Stimulated activated CD8-positive, alpha-beta memory T cell treated with anti-CD3 and anti-CD28 coated beads, Interleukin-15, amount 100 ng/mL, for 48 hours (primary cell): ENCODE measurements around the gene SH3RF1.

ENCODE experiments used
- DNase-seq, 2 donors: peaks; one replicate each; pipeline ENCODE4 v3.0.0-alpha.2; 2020; ENCODE audit warnings: low read depth in 2 of 2

The SH3RF1 gene

DNA sequence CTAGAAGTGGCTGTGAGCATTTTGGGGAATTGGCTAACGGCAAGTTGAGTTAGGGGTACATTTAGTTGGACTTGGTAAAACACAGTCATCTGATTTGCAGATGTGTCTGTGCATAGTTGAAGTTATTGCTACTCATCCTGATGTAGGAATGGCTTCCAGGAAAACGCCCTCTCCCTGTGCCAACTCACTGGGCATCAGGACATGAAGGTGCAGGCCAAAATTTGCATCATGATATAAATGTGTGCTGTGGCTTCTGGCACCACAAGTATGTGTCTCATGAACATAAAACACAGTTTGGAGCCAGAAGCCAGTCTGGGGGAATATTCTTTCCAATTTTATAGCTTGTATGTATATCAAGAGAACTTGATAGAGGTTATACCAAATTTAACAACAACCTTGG, 206.5 kb downstream of the SH3RF1 start:
- no peak for DNase-seq

GRCh38 chr4:169063441-169063840, 207.3 kb downstream of the SH3RF1 start:
- DNase-seq = no peak

DNA sequence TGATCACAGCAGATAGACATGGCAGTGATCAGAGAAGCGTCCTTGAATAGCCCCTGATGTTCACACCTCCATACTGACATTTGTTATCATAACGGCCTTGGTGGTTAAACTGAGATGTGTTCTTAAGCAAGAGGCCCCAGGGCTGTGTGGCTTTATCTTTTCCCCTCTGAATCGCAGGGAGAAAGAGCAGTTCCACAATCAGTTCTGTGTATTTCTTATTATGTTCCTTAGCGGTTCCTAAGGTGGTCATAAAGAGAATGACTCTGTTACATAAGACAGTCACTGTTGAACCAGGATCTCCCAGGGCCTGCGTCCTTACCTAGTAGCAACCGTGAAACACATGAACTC, 207.9 kb downstream of the SH3RF1 start:
- DNase-seq = no peak

- DNase-seq = no peak
Measured at GRCh38 chr4:169061386-169061785, 209.4 kb downstream of the SH3RF1 start.

DNA sequence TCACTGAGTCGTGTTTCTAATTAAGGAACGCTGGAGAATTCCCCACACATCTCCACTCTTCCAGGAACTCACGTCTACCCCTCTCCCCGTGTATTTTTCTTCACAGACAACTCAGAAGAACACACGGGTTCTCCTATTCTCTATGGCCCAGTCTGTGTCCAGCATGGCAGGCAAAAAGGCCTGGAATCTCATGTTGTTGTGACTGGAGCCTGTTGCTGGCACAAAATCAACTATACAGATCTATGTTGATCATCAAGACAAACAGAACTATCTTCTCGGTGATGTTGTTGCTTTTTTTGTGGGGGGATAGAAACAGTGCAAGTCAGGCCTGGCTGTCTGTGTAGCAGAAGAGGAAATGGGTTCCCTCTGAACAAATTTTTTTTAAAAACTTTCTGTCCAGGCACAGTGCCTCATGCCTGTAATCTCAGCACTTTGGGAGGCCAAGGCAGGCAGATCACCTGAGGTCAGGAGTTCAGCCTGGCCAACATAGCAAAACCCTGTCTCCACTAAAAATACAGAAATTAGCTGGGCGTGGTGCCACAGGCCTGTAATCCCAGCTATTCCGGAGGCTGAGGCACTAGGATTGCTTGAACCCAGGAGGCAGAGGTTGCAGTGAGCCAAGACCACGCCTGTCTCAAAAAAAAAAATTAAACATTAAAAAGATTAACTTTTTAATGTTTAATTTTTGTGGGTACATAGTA, 210.2 kb downstream of the SH3RF1 start:
- no peak for DNase-seq

DNA sequence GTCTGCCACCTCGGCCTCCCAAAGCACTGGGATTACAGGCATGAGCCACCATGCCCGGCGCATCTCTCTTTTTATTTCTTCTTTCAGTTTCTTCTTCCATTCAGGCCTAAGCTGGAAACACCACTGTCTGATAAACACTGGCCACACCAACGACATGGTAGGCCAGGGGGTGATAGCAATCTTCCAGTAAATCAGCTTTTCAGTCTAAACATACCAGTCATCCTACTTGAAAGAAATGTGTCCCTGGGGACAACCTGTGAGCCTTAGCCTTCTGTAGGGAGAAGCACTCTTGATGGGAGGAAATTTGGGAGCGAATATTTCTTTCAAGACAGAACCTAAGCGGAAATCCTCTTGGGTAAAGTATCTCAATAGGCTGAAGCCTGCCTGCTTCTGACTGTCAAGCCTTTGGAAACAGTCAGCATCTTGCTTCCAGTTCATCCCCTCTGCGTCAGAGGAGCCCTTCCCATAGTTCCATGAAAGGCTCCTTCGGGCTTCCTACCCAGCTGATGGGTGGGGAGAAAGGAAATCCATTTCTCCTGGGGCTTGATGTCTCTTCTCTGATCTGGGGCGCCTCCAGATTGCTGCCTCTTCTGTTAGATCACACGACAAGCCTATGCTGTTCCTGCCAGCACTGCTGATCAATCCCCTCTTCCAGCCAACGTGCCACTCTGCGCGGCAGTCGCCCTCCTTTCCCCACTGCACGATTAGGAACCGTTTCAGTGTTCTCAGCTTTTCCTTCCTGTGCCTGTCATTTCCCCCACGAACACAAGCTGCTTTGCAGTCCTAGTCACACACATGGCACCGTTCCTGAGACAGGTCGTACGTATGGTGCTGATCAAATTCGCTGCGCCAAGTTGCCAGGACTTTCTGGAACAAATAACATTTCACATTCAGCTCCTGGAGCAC, 211.2 kb downstream of the SH3RF1 start:
- DNase-seq = no peak

DNA sequence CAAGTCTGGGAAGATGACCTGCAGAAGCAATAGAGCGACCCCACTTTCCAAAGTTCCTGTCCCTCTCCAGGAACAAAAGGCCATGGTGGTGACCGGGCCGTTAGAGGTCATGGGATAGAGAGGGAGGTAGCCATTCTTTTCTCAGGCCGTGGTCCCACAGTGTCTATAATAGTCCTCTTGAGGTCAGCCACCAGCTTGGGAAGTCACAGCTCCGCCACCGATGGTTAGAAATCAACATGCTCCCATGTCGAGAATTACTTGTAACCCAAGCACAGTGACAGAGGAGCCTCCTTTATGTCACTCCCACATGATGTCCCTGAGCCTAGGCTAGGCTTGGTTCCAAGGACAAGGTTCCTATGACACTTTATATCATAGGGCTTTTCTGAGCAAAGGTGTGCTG, 212.4 kb downstream of the SH3RF1 start:
- no peak for DNase-seq

DNA sequence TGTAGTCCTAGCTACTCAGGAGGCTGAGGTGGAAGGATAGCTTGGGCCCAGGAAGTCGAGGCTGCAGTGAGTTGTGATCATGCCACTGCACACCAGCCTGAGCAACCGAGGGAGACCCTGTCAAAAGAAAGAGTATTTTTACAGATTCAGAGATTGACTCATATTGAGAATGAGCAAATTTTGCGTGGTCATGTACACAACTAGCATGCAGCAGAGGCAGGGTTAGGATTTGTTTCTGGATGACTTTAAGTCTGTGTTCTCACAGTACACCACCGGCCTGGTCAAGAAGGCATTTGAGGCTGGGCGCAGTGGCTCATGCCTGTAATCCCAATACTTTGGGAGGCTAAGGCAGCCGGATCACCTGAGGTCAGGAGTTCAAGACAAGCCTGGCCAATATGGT, 215.9 kb downstream of the SH3RF1 start:
- DNase-seq = no peak

- DNase-seq = no peak
Measured at GRCh38 chr4:169052594-169052945, 218.2 kb downstream of the SH3RF1 start.

- DNase-seq = no peak
Measured at GRCh38 chr4:169051761-169052593, 218.8 kb downstream of the SH3RF1 start.

GRCh38 chr4:169050881-169051760, 219.6 kb downstream of the SH3RF1 start:
- DNase-seq = no peak

GRCh38 chr4:169050284-169050683, 220.5 kb downstream of the SH3RF1 start:
- DNase-seq = no peak

DNA sequence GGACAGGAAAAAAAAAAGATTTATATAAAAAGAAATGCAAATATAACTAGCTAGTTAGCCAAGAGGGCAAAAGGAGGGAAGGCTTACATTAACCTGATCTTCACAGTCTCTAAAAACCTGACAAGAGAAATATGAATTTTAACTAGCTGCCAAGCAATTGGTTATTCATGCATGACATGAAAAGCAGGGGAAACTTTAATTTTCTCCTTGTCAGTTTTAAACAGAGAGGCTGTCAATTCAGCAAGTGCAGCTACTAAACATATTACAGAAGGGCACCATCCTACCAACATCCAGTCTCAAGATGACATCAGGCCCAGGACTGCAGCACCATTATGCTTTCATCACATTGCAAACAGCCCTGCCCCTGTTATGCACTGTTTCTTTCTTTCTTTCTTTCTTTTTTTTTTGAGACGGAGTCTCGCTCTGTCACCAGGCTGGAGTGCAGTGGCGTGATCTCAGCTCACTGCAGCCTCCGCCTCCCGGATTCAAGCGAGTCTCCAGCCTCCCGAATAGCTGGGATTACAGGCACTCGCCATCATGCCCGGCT, 221.8 kb downstream of the SH3RF1 start:
- DNase-seq = no peak

GRCh38 chr4:169047956-169048355, 222.8 kb downstream of the SH3RF1 start:
- DNase-seq = no peak

DNA sequence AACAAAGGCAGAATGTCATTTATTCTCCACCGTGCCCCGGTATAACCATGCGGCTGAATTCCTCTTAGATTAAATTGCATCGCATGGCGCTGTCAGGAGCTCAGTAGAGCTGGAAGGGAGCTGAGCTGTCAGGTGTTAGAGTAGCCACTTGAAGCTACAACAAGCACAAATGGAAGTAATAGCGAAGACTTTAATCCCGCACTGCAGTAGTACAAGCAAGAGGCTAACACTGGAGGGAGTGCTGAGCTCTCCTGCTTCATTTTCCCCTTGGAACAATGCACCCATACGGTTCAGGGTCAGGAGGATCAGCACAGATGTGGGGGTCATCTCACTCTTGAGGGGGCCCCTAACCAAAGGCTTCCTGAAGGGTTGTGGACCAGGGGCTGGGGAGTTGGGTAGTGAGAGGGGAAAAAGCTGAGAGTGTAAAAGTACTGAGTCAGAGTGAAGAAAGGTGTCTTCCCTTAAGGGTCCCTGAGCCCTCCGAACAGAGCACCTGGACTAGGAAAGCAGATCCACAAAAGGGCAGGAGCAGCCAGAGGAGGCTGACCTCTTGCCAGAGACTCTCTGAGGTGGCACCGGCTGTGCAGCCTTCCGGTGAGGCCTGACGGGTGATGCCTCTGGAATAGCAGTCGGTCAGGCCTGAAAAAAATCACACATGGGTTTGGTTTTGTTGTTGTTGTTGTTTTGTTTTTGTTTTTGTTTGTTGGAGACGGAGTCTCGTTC, 224.7 kb downstream of the SH3RF1 start:
- no peak for DNase-seq

GRCh38 chr4:169044714-169045447, 225.9 kb downstream of the SH3RF1 start:
- DNase-seq = no peak
